GM19025 (cell line): Measurements from ENCODE around the gene P2RY1.
"Not testable (repeated sequence)": the region's sequence is repeated elsewhere in the genome, so short reads cannot be mapped to it uniquely, and the experiment has no call there.

Source experiments
- ATAC-seq: cut with Tn5 transposase; IDR thresholded peaks from one replicate; pipeline ENCODE4 v1.9.1; 2021; ENCODE audit warnings: mild to moderate bottlenecking, low read depth, moderate library complexity; ENCODE audit not compliant: unreplicated experiment

The P2RY1 gene

DNA sequence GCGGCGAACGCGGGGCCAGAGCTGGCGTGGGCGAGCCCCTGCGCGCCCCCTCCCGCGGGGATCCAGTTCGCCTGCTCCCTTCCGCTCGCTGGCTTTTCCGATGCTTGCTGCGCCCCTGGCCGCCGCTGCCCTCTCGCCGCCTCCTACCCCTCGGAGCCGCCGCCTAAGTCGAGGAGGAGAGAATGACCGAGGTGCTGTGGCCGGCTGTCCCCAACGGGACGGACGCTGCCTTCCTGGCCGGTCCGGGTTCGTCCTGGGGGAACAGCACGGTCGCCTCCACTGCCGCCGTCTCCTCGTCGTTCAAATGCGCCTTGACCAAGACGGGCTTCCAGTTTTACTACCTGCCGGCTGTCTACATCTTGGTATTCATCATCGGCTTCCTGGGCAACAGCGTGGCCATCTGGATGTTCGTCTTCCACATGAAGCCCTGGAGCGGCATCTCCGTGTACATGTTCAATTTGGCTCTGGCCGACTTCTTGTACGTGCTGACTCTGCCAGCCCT is 721 bp downstream of the P2RY1 start:
- peak; percentile 15 for ATAC-seq

DNA sequence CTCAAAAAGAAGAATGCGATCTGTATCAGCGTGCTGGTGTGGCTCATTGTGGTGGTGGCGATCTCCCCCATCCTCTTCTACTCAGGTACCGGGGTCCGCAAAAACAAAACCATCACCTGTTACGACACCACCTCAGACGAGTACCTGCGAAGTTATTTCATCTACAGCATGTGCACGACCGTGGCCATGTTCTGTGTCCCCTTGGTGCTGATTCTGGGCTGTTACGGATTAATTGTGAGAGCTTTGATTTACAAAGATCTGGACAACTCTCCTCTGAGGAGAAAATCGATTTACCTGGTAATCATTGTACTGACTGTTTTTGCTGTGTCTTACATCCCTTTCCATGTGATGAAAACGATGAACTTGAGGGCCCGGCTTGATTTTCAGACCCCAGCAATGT is 1.3 kb downstream of the P2RY1 start:
- no peak for ATAC-seq

DNA sequence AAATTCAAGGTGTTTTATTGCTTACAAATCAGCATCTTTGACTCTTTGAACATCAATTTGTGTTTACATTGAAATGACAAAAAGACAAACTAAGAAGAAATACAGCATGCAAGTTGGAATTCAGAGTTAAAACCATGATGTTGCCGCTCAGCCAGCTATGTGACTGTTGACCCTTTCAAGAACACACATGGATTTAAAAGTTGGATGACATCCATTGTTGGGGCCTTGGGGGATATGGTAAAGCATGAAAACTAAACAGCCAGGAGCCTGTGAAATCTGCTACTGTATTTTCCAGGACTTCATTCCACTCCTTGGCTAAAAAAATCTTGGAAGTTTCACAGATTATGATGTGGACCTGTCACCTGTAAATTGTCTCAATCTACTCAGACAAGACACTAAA is 4.6 kb downstream of the P2RY1 start:
- ATAC-seq, result no peak

DNA sequence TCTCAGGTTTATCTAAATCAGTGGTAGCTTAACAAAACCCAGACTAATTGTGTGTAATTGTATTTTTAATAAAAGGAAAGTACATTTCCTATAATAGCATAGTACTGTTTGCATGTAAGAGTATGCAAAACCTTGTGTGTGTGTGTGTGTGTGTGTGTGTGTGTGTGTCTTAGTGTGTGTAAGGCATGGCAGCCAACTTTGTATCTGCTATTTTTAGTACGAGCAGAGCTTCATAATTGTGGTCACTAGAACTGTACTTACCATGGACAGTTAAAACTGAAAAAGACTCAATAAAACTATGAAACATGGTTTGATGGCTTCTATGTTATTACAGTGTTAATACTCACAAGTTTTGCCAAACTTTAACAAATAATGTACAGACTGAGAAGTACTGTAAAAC is 6.2 kb downstream of the P2RY1 start:
- no peak for ATAC-seq

DNA sequence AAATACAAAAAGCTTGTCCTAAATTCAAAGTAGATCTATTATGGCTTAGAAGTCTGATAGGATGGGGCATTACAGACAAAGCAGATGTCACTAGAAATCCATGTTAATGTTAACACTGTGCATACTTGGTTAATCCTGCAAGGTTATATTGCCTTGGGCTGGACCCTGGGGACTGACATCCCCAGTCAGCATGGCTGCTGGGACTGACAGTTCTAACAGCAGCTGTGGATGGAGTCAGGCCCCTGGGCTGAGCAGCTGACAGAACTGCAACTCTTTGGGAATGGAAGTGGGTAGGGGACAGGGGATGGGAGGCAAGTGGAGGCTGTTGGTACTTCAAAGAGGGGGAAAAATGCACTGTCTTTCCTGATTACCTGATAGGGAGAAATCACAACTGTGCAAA is 7.5 kb downstream of the P2RY1 start:
- ATAC-seq, result no peak

DNA sequence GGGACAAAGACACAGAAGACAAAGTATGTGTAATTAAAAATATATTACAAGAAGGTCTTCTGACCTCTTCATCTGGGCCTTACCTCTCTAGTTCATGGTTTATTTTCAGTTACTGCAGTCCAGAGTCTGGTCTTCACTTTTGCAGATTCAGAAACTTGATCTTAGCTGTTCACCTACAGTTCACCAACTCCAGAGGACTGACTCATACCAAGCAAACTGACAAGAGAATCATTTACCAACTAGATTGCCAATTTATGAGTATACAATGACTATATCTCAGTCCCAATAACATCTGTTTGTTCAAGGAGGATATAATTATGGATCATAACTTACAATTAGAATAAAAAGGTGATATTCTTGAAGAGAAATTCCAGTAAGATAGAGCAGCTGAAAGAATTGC is 9.0 kb downstream of the P2RY1 start:
- ATAC-seq, result peak; percentile 89

DNA sequence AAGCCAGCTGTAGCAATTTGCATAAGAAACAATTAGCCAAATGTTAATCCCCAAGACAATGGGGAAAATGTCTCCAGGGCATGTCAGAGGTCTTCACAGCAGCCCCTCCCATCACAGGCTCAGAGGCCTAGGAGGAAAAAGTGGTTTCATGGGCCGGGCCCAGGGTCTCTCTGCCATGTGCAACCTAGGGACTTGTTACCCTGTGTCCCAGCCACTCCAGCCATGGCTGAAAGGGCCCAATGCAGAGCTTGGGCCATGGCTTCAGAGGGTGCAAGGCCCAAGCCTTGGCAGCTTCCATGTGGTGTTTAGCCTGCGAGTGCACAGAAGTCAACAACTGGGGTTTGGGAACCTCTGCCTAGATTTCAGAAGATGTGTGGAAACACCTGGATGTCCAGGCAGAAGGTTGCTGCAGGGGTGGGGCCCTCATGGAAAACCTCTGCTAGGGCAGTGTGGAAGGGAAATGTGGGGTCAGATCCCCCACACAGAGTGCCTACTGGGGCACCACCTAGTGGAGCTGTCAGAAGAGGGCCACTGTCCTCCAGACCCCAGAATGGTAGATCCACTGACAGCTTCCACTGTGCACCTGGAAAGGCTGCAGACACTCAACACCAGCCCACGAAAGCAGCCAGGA is 11.8 kb downstream of the P2RY1 start:
- ATAC-seq, result not testable (repeated sequence)

DNA sequence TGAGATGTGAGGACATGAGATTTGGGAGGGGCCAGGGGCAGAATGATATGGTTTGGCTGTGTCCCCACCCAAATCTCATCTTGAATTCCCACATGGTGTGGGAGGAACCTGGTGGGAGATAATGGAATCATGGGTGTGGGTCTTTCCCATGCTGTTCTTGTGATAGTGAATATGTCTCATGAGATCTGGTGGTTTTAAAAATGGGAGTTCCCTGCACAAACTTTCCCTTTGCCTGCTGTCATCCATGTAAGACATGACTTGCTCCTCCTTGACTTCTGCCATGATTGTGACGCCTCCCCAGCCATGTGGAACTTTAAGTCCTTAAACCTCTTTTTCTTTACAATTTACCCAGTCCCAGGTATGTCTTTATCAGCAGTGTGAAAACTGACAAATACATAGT is 12.7 kb downstream of the P2RY1 start:
- not testable (repeated sequence) for ATAC-seq

DNA sequence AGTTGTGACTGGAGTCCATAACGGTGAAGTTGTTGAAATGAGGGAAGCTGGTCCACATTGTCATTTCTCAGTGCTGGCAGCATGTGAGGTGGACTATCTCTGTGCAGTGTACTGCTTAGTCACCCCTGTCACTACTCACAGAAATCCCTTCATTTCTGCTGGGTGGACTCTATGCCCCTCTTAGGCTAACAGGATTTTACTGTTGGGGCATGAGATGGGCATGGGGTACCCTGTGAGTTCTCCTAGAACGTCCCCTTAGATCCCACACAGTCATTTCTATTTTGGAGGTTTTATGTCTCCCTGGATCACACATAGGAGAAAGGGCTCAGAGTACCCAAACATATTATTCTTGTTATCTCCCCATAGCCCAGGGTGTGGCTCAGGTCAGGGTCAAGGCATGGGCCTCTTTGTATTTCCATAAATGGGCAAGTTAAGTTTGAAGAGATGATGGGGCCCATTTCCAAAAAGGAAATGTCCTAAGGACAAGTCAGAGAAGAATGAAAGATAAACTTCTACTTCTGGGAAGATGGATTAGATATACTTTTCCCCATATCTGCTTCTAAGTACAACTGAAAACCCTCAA is 15.2 kb downstream of the P2RY1 start:
- ATAC-seq, result no peak

DNA sequence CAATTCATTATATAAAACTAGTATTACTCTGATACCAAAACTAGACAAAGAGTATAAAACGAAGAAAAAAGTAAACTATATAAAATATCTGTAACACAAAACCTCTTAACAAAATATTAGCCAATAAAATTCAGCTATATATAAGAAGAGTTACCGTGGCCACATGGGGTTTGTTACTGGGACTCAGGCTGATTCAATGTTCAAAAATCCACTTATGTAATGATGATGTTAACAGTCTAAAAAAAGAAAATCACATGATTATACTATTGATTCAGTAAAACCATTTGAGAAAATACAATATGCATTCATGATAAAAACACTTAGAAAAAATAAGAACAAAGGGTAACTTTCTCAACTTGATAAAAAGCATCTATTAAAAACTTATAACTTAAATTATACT is 18.3 kb downstream of the P2RY1 start:
- ATAC-seq, result no peak

DNA sequence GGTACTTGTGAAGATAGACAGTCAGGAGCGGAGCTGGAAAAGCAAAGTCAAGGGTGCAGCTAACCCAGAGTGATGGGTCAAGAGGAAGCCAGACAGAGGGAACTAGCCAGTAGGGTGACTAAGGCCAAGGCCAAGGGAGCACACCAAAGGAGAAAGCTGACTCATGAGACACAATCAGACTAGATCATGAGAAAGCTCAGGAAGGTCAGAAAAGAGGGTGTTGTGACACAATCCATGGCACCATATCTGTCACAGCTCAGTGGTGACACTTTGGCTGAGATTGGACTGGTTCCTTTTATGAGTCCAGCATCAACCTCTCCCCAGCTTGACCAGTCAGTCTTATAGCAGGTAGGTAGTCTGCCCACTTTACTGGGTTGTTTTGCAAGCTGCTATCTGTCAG is 22.2 kb downstream of the P2RY1 start:
- ATAC-seq, result no peak

DNA sequence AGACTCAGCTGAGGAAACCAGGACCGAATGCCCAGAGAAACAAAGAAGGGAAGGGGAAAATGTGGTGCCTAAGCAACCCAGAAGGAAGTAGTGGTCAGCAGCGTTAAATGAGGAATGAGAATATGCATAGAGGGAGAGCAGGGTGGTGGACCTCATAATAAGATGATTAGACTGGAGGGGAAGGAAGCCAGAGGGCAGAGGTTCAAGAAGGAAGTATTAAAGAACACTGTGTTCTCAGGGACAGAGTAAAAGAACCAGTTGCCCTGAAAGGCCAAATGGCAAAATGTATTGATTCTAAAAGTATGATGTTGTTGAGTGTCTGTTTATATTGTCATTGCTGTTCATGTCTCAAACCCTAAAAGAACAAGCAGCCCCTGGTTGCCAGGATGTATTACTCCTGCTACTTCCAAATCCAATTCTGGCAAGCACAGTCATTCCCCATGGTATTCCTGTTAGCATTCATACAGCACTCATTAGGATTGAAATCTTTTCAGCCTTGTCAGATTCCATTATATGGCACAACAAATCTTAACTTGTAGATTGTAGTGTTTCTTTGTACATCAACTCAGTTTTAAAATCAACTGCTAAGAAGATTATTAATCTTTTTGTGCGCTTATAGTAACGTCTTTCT is 23.4 kb downstream of the P2RY1 start:
- no peak for ATAC-seq

DNA sequence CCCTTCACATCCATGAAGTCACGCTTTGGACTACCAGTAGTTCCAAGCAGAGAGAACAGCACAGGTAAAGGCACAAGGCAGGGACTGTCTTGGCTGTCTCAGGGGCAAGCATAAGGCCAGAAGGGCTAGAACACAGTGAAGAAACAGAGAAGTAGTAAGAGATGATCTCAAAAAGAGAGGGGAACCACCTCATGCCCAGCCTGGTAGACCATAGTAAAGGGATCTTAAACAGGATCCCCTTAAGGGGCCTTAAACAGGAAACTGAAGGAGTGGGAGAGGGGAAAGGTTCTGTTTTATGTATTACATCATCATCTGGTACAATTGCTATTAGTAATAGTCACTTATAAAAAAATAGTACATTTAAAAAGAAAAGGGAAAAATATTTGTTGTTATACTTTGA is 25.8 kb downstream of the P2RY1 start:
- no peak for ATAC-seq

DNA sequence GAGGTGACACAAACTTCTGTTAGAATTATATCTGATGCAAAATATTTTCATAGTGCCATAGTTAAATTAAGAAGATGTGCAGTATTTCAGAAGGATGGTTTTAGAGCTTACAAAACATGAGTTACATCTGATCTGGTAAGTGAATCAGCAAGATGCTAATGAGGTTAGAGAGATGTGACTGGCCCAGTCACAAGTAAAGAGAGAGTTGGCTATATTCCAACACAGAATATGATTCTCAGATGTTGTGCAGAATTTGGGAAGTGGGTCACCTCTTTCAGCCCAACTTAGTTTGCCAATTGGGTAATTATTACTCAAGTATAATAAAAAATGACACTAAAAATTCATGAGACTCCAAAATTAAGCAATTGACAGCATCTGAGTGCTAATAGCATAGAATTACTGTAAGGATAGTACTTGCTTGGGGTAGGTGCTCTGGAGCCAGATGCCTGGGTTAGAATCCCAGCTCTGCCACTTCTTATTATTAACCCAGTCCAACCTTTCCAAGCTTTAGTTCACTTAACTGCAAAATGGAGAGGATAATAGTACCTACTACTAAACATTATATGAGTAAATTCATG is 30.8 kb downstream of the P2RY1 start:
- no peak for ATAC-seq

DNA sequence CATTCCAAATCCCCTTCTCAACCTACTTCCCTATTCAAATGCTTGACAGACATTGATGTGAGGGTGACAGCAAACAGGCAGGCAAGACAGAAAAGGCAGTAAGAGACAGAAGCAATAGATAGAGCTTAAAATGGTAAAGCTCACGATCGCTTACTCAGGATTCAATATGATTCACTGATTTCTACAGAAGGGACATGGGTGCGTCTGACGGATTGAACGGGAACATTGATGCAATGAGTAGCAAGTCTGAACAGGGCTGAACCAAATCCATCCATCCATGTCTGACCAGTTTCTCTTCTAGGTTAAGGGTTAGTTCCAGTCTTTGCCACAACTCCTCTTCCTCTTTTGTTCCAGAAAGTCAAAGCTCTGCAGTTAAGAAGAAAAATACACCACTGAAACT is 35.1 kb downstream of the P2RY1 start:
- ATAC-seq, result no peak

DNA sequence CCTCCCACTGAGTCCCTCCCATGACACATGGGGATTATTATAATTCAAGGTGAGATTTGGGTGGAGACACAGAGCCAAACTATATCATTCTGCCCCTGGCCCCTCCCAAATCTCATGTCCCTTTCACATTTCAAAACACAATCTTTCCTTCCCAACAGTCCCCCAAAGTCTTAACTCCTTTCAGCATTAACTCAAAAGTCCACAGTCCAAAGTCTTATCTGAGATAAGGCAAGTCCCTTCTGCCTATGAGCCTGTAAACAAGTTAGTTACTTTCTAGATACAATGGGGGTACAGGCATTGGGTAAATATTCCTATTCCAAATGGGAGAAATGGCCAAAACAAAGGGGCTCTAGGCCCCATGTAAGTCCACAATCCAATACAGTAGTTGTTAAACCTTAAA is 38.4 kb downstream of the P2RY1 start:
- ATAC-seq, result not testable (repeated sequence)

DNA sequence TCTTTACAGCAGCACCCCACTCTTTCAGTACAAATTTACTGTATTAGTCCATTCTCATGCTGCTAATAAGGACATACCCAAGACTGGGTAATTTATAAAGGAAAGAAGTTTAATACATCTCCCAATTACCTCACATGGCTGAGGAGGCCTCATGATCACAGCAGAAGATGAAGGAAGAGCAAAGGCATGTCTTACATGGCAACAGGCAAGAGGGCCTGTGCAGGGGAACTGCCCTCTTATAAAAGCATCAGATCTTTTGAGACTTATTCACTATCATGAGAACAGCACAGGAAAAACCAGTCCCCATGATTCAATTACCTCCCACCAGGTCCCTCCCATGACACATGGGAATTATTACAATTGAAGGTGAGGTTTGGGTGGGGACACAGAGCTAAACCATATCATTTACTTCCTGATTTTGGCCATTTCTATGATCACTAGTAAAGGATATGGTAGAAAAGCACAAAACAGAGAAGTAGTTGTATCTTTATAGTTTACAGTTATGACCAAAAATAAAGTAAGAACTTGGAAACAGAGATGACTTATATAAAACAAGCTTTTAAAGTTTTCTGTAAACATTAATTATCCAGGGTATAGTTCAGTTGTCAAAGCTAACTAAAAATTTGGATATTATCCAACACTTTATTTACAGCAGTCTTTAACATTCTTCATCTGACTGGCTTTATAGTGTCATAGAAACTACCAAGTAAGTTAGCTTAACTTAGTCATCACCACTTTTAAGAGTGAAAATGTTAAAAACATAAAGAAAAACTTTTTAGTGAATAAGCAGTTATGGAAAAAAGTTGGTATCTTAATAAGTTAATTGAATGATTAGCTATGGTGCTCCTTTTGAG is 40.2 kb downstream of the P2RY1 start:
- no peak for ATAC-seq

DNA sequence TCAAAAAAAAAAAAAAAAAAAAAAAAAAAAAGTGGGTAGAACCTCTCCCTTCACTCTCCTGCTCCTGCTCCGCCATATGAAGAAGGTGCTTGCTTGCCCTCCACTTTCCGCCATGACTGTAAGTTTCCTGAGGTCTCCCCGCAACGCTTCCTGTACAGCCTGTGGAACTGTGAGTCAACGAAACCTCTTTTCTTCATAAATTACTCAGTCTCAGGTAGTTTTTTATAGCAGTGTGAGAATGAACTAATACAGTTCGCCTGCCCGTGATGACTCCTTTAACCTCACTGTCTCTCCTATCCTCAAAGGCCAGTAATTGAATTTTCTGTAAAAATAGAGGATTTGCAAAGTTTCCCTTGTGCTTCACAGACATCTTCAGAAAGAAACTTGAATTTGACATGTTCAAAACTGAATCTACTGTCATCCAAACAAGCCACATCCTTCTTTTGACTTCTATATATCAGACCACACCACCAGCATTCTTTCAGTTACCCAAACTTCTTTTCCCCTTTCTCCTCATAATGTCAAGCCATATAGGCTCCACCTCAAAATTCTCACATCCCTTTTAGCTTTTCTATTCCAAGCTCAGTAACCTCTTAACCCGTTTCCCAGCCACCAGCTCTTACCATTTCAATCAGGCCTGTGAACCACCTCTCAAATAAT is 44.3 kb downstream of the P2RY1 start:
- ATAC-seq, result no peak

DNA sequence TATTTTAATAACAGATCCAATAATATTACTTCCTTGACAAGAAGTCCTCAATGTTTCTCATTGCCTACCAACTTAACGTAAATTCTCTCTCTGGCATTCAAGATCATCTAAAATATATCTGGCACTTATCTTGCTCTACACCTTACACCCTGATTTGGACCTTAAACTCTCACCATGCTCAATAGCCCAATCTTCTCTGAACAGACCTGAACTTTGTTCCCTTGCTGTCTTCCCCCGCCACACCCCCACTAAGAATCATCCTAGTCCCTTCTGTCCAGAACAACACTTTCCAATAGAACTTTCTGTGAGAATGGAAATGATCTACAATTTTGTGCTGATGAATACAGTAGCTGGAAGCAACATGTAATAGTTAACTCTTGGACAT is 44.9 kb downstream of the P2RY1 start:
- ATAC-seq, result no peak

DNA sequence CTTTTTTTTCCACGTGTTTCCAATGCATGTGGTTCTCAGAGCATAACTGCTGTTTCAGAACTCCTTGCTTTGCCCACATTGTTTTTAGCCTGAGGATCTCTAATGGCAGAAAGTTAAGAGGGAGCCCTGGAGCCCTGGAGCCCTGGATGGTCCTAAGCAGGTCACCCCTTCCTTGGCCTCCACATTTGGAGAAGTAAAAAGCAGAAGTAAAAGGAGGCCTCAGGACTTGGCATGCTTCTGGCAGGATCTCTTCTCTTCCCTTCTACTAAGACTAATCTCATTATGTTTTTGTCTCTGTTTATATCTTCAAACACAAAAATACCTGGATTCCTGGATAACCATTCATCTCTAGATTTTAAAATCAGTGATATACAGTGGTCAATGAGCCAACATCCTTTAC is 50.1 kb downstream of the P2RY1 start:
- ATAC-seq, result no peak
